Mesendoderm (in vitro differentiated cells): Measurements from ENCODE around the gene AKIRIN1. TPM values are rescaled to one million over a fixed set of nuclear protein-coding genes. Genes with fewer than 3 reads are reported as not detected.
"Not testable (repeated sequence)": the region's sequence is repeated elsewhere in the genome, so short reads cannot be mapped to it uniquely, and the experiment has no call there.

Source experiments
- DNase-seq: peaks from one replicate; pipeline ENCODE4 v3.0.0; 2013
- H2AK5ac ChIP-seq: 2 replicates; pipeline ENCODE4 v1.6.1; 2013; ENCODE audit warnings: low read length, inconsistent platforms
- H2BK120ac ChIP-seq: 2 replicates; pipeline ENCODE4 v1.6.1; 2013; ENCODE audit warnings: low read depth, mild to moderate bottlenecking, low read length, moderate library complexity, mixed read lengths
- H2BK15ac ChIP-seq: replicated peaks from 2 replicates; pipeline ENCODE4 v1.6.1; 2013; ENCODE audit warnings: low read depth, mild to moderate bottlenecking, moderate library complexity
- H2BK5ac ChIP-seq: 2 replicates; pipeline ENCODE4 v1.6.1; 2013; ENCODE audit warnings: low read length, inconsistent platforms
- H3K18ac ChIP-seq: 2 replicates; pipeline ENCODE4 v1.6.1; 2013; ENCODE audit warnings: mild to moderate bottlenecking, low read length, mixed read lengths
- H3K23ac ChIP-seq: one replicate; pipeline ENCODE4 v1.6.1; 2013; ENCODE audit warnings: low read length
- H3K27ac ChIP-seq: 2 replicates; pipeline ENCODE4 v1.5.1; 2013; ENCODE audit warnings: low read depth, mild to moderate bottlenecking, inconsistent platforms, low read length, moderate library complexity
- H3K27me3 ChIP-seq: 2 replicates; pipeline ENCODE4 v1.6.1; 2013; ENCODE audit warnings: low read length, control low read depth, mild to moderate bottlenecking, inconsistent platforms; ENCODE audit not compliant: insufficient read depth, poor library complexity
- H3K36me3 ChIP-seq: 2 replicates; pipeline ENCODE4 v1.6.1; 2013; ENCODE audit warnings: low read length, inconsistent platforms; ENCODE audit not compliant: control insufficient read depth, insufficient read depth
- H3K4ac ChIP-seq: one replicate; pipeline ENCODE4 v1.6.1; 2013; ENCODE audit warnings: low read depth, mild to moderate bottlenecking, low read length, moderate library complexity
- H3K4me1 ChIP-seq: 2 replicates; pipeline ENCODE4 v1.6.1; 2013; ENCODE audit warnings: low read depth, low read length, inconsistent platforms; ENCODE audit not compliant: control insufficient read depth
- H3K4me2 ChIP-seq: 2 replicates; pipeline ENCODE4 v1.6.1; 2013; ENCODE audit warnings: low read length
- H3K4me3 ChIP-seq: 2 replicates; pipeline ENCODE4 v1.5.1; 2013; ENCODE audit warnings: mild to moderate bottlenecking, low read length
- H3K56ac ChIP-seq: one replicate; pipeline ENCODE4 v1.6.1; 2013; ENCODE audit warnings: low read length
- H3K79me1 ChIP-seq: 2 replicates; pipeline ENCODE4 v1.6.1; 2013; ENCODE audit warnings: low read length, inconsistent platforms
- H3K79me2 ChIP-seq: 2 replicates; pipeline ENCODE4 v1.6.1; 2013; ENCODE audit warnings: mild to moderate bottlenecking, low read length; ENCODE audit not compliant: control insufficient read depth, insufficient read depth
- H3K9ac ChIP-seq: 2 replicates; pipeline ENCODE4 v1.6.1; 2013; ENCODE audit warnings: low read length, inconsistent platforms
- H4K5ac ChIP-seq: one replicate; pipeline ENCODE4 v1.6.1; 2013; ENCODE audit warnings: low read length
- H4K8ac ChIP-seq: one replicate; pipeline ENCODE4 v1.6.1; 2013; ENCODE audit warnings: low read depth, mild to moderate bottlenecking, control low read depth, low read length, moderate library complexity
- WGBS: extraction: QIAGEN DNeasy Blood & Tissue Kit; methylation state at CpG from one replicate; pipeline ENCODE4 v1.1.7; 2013; ENCODE audit warnings: low lambda C conversion rate, missing lambda C conversion rate; ENCODE audit not compliant: insufficient coverage; ENCODE audit errors: extremely low coverage; 5-methylcytosine and 5-hydroxymethylcytosine counted together
- small RNA-seq: library from polyadenylated mRNA; stranded (forward); fragments of <200 nt; extraction: miRNeasy Mini kit (QIAGEN cat#:217004); gene quantifications from one replicate; pipeline ENCODE3, GENCODE V24; 2013; ENCODE audit not compliant: insufficient read depth

Gene AKIRIN1

GRCh38 chr1:39055213-39055710, 64.2 kb downstream of the AKIRIN1 start:
- DNase-seq, H3K79me2 ChIP-seq, H2BK5ac ChIP-seq, H3K4me1 ChIP-seq, H3K79me1 ChIP-seq, H3K4ac ChIP-seq, H3K23ac ChIP-seq, H2AK5ac ChIP-seq, H3K56ac ChIP-seq, H3K36me3 ChIP-seq, H3K9ac ChIP-seq, H3K4me2 ChIP-seq, H2BK15ac ChIP-seq, H3K27me3 ChIP-seq, H4K8ac ChIP-seq, H2BK120ac ChIP-seq, H4K5ac ChIP-seq, H3K27ac ChIP-seq, H3K18ac ChIP-seq, H3K4me3 ChIP-seq: not testable (repeated sequence)
- WGBS, result no CpG with 5 or more reads among the region's 8 CpGs

Small RNA genes lying within 50 kb of the gene (small RNA-seq; reads per million reads assigned to genes)
- not detected for gene RF00019
